PC-9 (cell line): ENCODE measurements around the gene RPS6KA5.

Experiments
- CTCF ChIP-seq: fragments of 200-600 bp; sonication (generic); conservative IDR thresholded peaks from 2 replicates; pipeline ENCODE4 v1.6.1; 2017; ENCODE audit warnings: mixed run types, antibody characterized with exemption, mild to moderate bottlenecking, moderate library complexity
- EZH2 ChIP-seq: fragments of 200-600 bp; sonication (generic); IDR thresholded peaks from 2 replicates; pipeline ENCODE4 v1.8.0; 2017; ENCODE audit warnings: antibody characterized with exemption, low read depth

- TF ChIP-seq CTCF = no peak
- TF ChIP-seq EZH2 = no peak
These were observed 13.2 kb downstream of the RPS6KA5 start for GRCh38 chr14:91047174-91047753.
